PFSK-1 (cell line): ENCODE measurements around the gene CBLN1.

Experiments
- FOXP2 ChIP-seq: optimal IDR thresholded peaks from 2 replicates; pipeline ENCODE3; 2011; ENCODE audit warnings: borderline replicate concordance, control low read depth, inconsistent platforms; ENCODE audit not compliant: insufficient read depth; ENCODE audit errors: extremely low read length, extremely low read depth
- POLR2AphosphoS5 ChIP-seq: IDR thresholded peaks from 2 replicates; pipeline ENCODE4 v1.6.1; 2012; ENCODE audit warnings: low read depth, mild to moderate bottlenecking, control low read depth, low read length, moderate library complexity
- REST ChIP-seq, 2 experiments: IDR thresholded peaks; 2 replicates each; pipeline versions ENCODE4 v1.6.1 to v1.8.0; 2011 to 2012; ENCODE audit warnings: low read depth in 2 of 2, low read length in 2 of 2, control low read depth in 1 of 2, inconsistent platforms in 1 of 2, mild to moderate bottlenecking in 1 of 2, moderate library complexity in 1 of 2; ENCODE audit not compliant: insufficient read depth in 1 of 2
- SIN3A ChIP-seq: IDR thresholded peaks from 2 replicates; pipeline ENCODE4 v1.6.1; 2012; ENCODE audit warnings: mild to moderate bottlenecking, low read length, moderate library complexity, borderline replicate concordance; ENCODE audit not compliant: insufficient read depth
- TAF1 ChIP-seq: IDR thresholded peaks from 2 replicates; pipeline ENCODE4 v1.6.1; 2012; ENCODE audit warnings: low read length, control low read depth, borderline replicate concordance; ENCODE audit not compliant: insufficient read depth

CBLN1 gene

DNA sequence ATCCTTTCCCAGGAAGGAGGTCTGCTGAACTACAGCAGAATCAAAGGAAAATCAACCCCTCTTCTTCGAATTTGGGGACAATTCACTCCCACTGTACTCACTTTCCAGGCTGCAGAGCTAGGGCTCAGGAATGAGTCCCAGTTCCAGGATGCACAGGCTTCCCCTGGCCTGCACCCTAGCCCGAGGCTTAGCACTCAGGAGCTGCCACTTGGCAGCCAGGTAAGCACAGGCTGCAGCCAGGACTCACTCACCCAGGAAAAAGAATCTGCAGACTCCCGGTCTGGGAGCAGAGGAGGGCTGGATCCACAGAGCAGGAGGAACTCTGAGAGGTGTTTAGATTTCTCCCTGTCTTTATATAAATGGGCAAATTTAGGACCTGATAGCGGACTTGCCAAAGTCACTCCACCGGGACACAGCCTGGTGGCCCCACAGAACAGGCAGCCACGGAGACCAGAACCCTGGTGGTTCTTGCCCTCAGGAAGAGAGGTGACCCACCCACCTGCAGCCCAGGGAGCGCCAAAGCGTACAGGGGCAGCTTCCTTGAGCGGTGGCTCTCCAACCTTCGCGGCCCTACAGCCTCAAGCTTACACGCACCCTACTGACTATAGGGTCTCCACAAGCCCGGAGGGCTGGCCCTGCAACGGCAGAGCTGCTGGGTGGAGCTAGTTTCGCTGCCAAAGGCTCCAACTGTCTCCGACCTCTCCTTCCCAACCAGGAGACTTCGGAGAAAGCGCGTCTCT lies 4.8 kb downstream of the CBLN1 start:
- TF ChIP-seq SIN3A (no peak), TAF1 (no peak), REST (IDR thresholded peaks at IDR 0.05; ENCODE audit: insufficient read depth in 1 of 2, low read depth in 2 of 2, low read length in 2 of 2) (no peak), FOXP2 (no peak), POLR2AphosphoS5 (no peak)

DNA sequence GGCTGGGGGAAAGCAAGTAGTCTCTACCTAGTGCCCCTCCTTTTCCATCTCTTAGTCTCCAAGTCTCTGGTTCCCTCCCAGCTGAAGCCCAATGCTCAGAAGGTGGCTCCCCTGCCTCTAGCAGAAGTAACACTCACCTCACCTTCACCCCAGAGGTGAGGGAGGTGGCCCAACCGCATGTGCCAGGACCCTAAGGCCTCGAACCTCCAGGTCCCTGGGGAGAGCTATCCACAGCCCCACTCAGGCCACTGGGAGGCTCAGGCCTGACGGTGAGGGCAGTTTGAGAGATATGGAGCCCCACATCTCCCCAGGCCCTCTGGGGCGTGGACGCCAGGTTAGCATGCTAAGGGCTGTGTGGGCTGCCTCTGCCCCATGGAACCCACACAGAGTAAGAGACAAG lies 5.8 kb downstream of the CBLN1 start:
- TF ChIP-seq SIN3A, result no peak
- TF ChIP-seq TAF1, result no peak
- no peak for TF ChIP-seq POLR2AphosphoS5
- TF ChIP-seq REST (IDR thresholded peaks at IDR 0.05; ENCODE audit: insufficient read depth in 1 of 2, low read depth in 2 of 2, low read length in 2 of 2), result no peak
- TF ChIP-seq FOXP2, result no peak

DNA sequence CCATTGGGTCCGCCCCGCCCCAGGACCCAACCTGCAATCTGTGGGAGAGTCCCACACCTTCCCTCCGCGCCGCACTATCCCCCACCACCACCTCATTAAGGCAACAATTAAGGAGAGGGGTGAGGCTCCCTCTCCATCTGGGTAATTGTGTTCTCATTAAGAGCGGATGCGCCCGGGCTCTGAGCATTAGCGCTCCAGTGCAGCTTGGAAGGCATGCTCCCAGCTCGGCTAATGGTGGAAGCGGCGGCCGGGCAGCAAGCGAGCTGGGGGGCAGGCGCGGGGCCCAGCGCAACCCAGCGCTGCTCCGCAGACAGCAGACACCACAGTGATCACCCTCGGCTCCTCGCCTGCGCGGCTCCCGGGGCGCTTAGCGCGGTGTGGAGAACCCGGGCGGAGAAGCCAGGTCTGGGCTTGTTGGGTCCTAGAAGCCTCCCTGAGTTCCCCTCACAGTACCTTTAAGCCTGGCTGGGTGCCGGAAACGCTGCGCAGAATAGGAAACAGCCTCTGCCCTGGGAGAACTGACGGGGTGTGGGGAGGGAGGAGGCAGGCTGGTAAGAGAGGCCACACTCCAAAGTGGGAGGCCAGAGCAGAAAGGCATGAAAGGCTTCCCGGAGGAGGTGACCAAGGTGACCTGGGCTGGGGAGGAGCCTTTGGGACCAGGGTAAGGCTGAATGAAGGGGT lies 6.4 kb downstream of the CBLN1 start:
- no peak for TF ChIP-seq FOXP2
- TF ChIP-seq REST (IDR thresholded peaks at IDR 0.05; ENCODE audit: insufficient read depth in 1 of 2, low read depth in 2 of 2, low read length in 2 of 2), result no peak
- TF ChIP-seq SIN3A, result no peak

GRCh38 chr16:49274591-49274990 lies 7.0 kb downstream of the CBLN1 start:
- TF ChIP-seq POLR2AphosphoS5 (no peak), FOXP2 (no peak), TAF1 (no peak), REST (IDR thresholded peaks at IDR 0.05; ENCODE audit: insufficient read depth in 1 of 2, low read depth in 2 of 2, low read length in 2 of 2) (no peak), SIN3A (no peak)
